Spleen (tissue), 7 donors: ENCODE results near the gene ZNF222.

ENCODE experiments used
- CTCF ChIP-seq, 11 experiments: fragments of 200-600 bp in 7 of 11; fragments of 450-650 bp in 4 of 11; sonication (generic) in 4 of 11; IDR thresholded peaks in 8 of 11; conservative IDR thresholded peaks in 3 of 11; 1 replicate in 7 of 11; 2 replicates in 4 of 11; pipeline versions ENCODE4 v1.4.0 to v1.8.0; 2016 to 2021; ENCODE audit warnings: antibody characterized with exemption in 11 of 11, inconsistent platforms in 4 of 11, mild to moderate bottlenecking in 1 of 11
- POLR2A ChIP-seq, 3 donors: fragments of 450-650 bp; IDR thresholded peaks; one replicate each; pipeline ENCODE4 v1.5.1; 2017; ENCODE audit warnings: antibody characterized with exemption in 3 of 3, mild to moderate bottlenecking in 1 of 3
- POLR2AphosphoS5 ChIP-seq, 3 donors: sonication (generic); formaldehyde crosslinking; IDR thresholded peaks; one replicate each; pipeline ENCODE4 v1.5.1; 2017; ENCODE audit warnings: antibody characterized with exemption in 3 of 3
- donor health status: DM: no; HTN: no; CAD: no; lungs with moderate emphysema.
- donor health status: DM: no; HTN: no; CAD: no.
- donor health status: DM: no; HTN: no; CAD: no.

DNA sequence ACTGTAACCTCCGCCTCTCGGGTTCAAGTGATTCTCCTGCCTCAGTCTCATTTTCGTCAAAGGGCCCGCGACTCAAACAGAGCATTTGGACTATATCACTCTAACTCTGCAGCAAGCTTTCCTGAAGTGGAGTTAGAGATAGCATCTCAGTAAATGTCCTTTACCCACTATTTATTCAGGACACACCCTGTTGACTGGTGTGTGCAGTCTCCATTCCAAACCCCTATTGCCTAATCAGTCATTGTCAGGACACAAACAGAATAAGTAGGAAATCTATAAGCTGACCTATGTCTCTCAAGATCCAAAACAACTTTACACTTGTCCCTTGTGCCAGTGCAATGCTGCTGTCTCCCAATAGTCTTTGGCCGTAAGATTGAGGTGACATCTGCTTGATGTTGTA lies 1.4 kb downstream of the ZNF222 start:
- TF ChIP-seq CTCF (IDR thresholded peaks at IDR 0.05 in 8 of 11, conservative IDR thresholded peaks at IDR 0.05 in 3 of 11) (no peak), POLR2AphosphoS5 (IDR thresholded peaks at IDR 0.05) (no peak), POLR2A (IDR thresholded peaks at IDR 0.05) (no peak)
